ENCODE results near the gene THSD7B. TPM values are rescaled to one million over a fixed set of nuclear protein-coding genes. Genes with fewer than 3 reads are reported as not detected.

Gene THSD7B
- total RNA-seq, 1 experiment from 2014 or later, result 6.9 TPM

GRCh38 chr2:137231628-137232027, 466.3 kb downstream of the THSD7B start:
- Mint-ChIP-seq H3K4me3 (ENCODE audit: unreplicated experiment) (no peak overlapping the region), H3K4me1 (ENCODE audit: low read depth, unreplicated experiment) (no peaks in the 10 kb centered on the region), H3K9me3 (ENCODE audit: unreplicated experiment) (no peaks in the 10 kb centered on the region), H3K36me3 (ENCODE audit: insufficient read depth, unreplicated experiment) (no peaks in the 10 kb centered on the region), H3K27me3 (ENCODE audit: insufficient read depth, unreplicated experiment) (no peaks in the 10 kb centered on the region), H3K27ac (ENCODE audit: unreplicated experiment) (no peak overlapping the region)
- no peaks in the 10 kb centered on the region for H3K36me3 ChIP-seq (ENCODE audit: control insufficient read depth, insufficient read depth, low read length)
- H3K4me3 ChIP-seq (ENCODE audit: low read depth, low read length), result no peak overlapping the region
- CTCF ChIA-PET, result no interaction called here
- no peaks in the 10 kb centered on the region; the same call in 1 of the 2 replicates for H3K27me3 ChIP-seq (replicated peaks; ENCODE audit: control insufficient read depth, insufficient read depth, low read length)
- H3K9me3 ChIP-seq, result no peaks in the 10 kb centered on the region
- DNase-seq, result no peak
- intact Hi-C loops (cut with micrococcal nuclease; ENCODE audit: unreplicated experiment), result no loop called here
- no TSS peak for BruUV-seq (replicated peaks)
- POLR2A ChIA-PET, result no interaction called here
- H3K4me1 ChIP-seq, result no peaks in the 10 kb centered on the region
- no peak for TF ChIP-seq CTCF (IDR thresholded peaks at IDR 0.05; ENCODE audit: insufficient read depth in 1 of 2, low read depth in 1 of 2, low read length in 1 of 2, severe bottlenecking in 1 of 2, unreplicated experiment in 1 of 2)

- Mint-ChIP-seq H3K9me3 (ENCODE audit: unreplicated experiment) (no peaks in the 10 kb centered on the region), H3K27me3 (ENCODE audit: insufficient read depth, unreplicated experiment) (no peaks in the 10 kb centered on the region), H3K4me1 (ENCODE audit: low read depth, unreplicated experiment) (no peaks in the 10 kb centered on the region), H3K36me3 (ENCODE audit: insufficient read depth, unreplicated experiment) (no peaks in the 10 kb centered on the region), H3K27ac (ENCODE audit: unreplicated experiment) (no peak overlapping the region), H3K4me3 (ENCODE audit: unreplicated experiment) (no peak overlapping the region)
- H3K4me1 ChIP-seq, result no peaks in the 10 kb centered on the region
- intact Hi-C loops (cut with micrococcal nuclease; ENCODE audit: unreplicated experiment), result no loop called here
- no TSS peak for BruUV-seq (replicated peaks)
- no peaks in the 10 kb centered on the region for H3K9me3 ChIP-seq
- H3K27me3 ChIP-seq (replicated peaks; ENCODE audit: control insufficient read depth, insufficient read depth, low read length), result no peaks in the 10 kb centered on the region; the same call in 1 of the 2 replicates
- ChIA-PET CTCF (no interaction called here), POLR2A (no interaction called here)
- no peak overlapping the region for H3K4me3 ChIP-seq (ENCODE audit: low read depth, low read length)
- no peak for TF ChIP-seq CTCF (IDR thresholded peaks at IDR 0.05; ENCODE audit: insufficient read depth in 1 of 2, low read depth in 1 of 2, low read length in 1 of 2, severe bottlenecking in 1 of 2, unreplicated experiment in 1 of 2)
- no peak for DNase-seq
- no peaks in the 10 kb centered on the region for H3K36me3 ChIP-seq (ENCODE audit: control insufficient read depth, insufficient read depth, low read length)
Observed at GRCh38 chr2:137232076-137232475, 466.7 kb downstream of the THSD7B start.

GRCh38 chr2:137233091-137233490, 467.7 kb downstream of the THSD7B start:
- Histone ChIP-seq H3K27me3 (replicated peaks; ENCODE audit: control insufficient read depth, insufficient read depth, low read length) (no peaks in the 10 kb centered on the region; the same call in 1 of the 2 replicates), H3K9me3 (no peaks in the 10 kb centered on the region), H3K36me3 (ENCODE audit: control insufficient read depth, insufficient read depth, low read length) (no peaks in the 10 kb centered on the region), H3K4me1 (no peaks in the 10 kb centered on the region), H3K4me3 (ENCODE audit: low read depth, low read length) (no peak overlapping the region)
- Mint-ChIP-seq H3K27me3 (ENCODE audit: insufficient read depth, unreplicated experiment) (no peaks in the 10 kb centered on the region), H3K4me1 (ENCODE audit: low read depth, unreplicated experiment) (no peaks in the 10 kb centered on the region), H3K27ac (ENCODE audit: unreplicated experiment) (no peak overlapping the region), H3K4me3 (ENCODE audit: unreplicated experiment) (no peak overlapping the region), H3K36me3 (ENCODE audit: insufficient read depth, unreplicated experiment) (no peaks in the 10 kb centered on the region), H3K9me3 (ENCODE audit: unreplicated experiment) (no peaks in the 10 kb centered on the region)
- no peak for TF ChIP-seq CTCF (IDR thresholded peaks at IDR 0.05; ENCODE audit: insufficient read depth in 1 of 2, low read depth in 1 of 2, low read length in 1 of 2, severe bottlenecking in 1 of 2, unreplicated experiment in 1 of 2)
- ChIA-PET POLR2A (no interaction called here), CTCF (no interaction called here)
- DNase-seq, result no peak
- BruUV-seq (replicated peaks), result no TSS peak
- intact Hi-C loops (cut with micrococcal nuclease; ENCODE audit: unreplicated experiment), result no loop called here

All from Caco-2 (cell line).